Endothelial cell of umbilical vein (primary cell): ENCODE data around the gene GRID1. TPM values are rescaled to one million over a fixed set of nuclear protein-coding genes. Genes with fewer than 3 reads are reported as not detected.

ENCODE experiments used
- BruUV-seq: library from RNA; stranded (reverse); fragments of 400-500 nt; replicated peaks from 2 replicates; lab custom pipeline; 2021; lab: Mats Ljungman, UMichigan
- CTCF ChIA-PET: fragments of 300-600, 350-600 bp; sonication (Branson Sonifier 250); formaldehyde crosslinking; loops from one replicate; lab custom pipeline; 2021; ENCODE audit warnings: antibody characterized with exemption, inconsistent platforms; lab: Charles Lee
- POLR2A ChIA-PET: fragments of 300-600, 350-600 bp; sonication (Branson Sonifier 250); formaldehyde crosslinking; loops from one replicate; lab custom pipeline; 2021; ENCODE audit warnings: antibody characterized with exemption, inconsistent platforms; lab: Charles Lee
- DNase-seq: peaks from one replicate; pipeline ENCODE4 v3.0.0-alpha.2; 2011; ENCODE audit warnings: low read depth, low spot score
- FAIRE-seq: peaks from 2 replicates; lab custom pipeline; 2011; peaks lifted over from hg19 to GRCh38; lab: Jason Lieb, UNC
- H2AFZ ChIP-seq: 2 replicates; pipeline ENCODE4 v1.6.0; 2012; ENCODE audit warnings: low read depth, low read length, control low read depth, inconsistent platforms
- H3K27ac ChIP-seq: 2 replicates; pipeline ENCODE4 v1.5.1; 2011; ENCODE audit warnings: low read depth, mild to moderate bottlenecking, control low read depth, low read length, moderate library complexity; ENCODE audit not compliant: insufficient read depth
- H3K27me3 ChIP-seq, 2 experiments: 2 replicates each; pipeline versions ENCODE4 v1.6.0 to v1.6.1; 2011; ENCODE audit warnings: low read length in 2 of 2, mixed read lengths in 1 of 2; ENCODE audit not compliant: control insufficient read depth in 2 of 2, insufficient read depth in 2 of 2
- H3K36me3 ChIP-seq, 2 experiments: 2 replicates in 1 of 2; 3 replicates in 1 of 2; pipeline ENCODE4 v1.5.1; 2011; ENCODE audit warnings: low read length in 2 of 2, mild to moderate bottlenecking in 1 of 2, moderate library complexity in 1 of 2; ENCODE audit not compliant: control insufficient read depth in 2 of 2, insufficient read depth in 2 of 2; ENCODE audit errors: extremely low read depth in 1 of 2
- H3K4me1 ChIP-seq: 3 replicates; pipeline ENCODE4 v1.5.1; 2011; ENCODE audit warnings: mild to moderate bottlenecking, low read length; ENCODE audit not compliant: control insufficient read depth, insufficient read depth; ENCODE audit errors: extremely low read depth
- H3K4me2 ChIP-seq: 2 replicates; pipeline ENCODE4 v1.6.1; 2011; ENCODE audit warnings: low read length, control low read depth, mixed read lengths; ENCODE audit not compliant: insufficient read depth
- H3K4me3 ChIP-seq, 3 experiments: fragments of 200-600 bp in 1 of 3; sonication (generic), shearing (Covaris generic) in 1 of 3; replicated peaks in 1 of 3; 2 replicates each; pipeline ENCODE4 v1.5.1; 2011 to 2016; ENCODE audit warnings: control low read depth in 3 of 3, low read length in 3 of 3, mild to moderate bottlenecking in 2 of 3, inconsistent platforms in 1 of 3, low read depth in 1 of 3, moderate library complexity in 1 of 3; ENCODE audit not compliant: insufficient read depth in 1 of 3
- H3K79me2 ChIP-seq: 2 replicates; pipeline ENCODE4 v1.6.0; 2012; ENCODE audit warnings: low read length, inconsistent platforms; ENCODE audit not compliant: control insufficient read depth, insufficient read depth
- H3K9ac ChIP-seq: replicated peaks from 2 replicates; pipeline ENCODE3; 2011; ENCODE audit warnings: low read length, control low read depth; ENCODE audit not compliant: insufficient read depth; ENCODE audit errors: extremely low read depth
- H3K9me1 ChIP-seq: replicated peaks from 3 replicates; pipeline ENCODE4 v1.6.0; 2011; ENCODE audit warnings: mild to moderate bottlenecking, low read length; ENCODE audit not compliant: control insufficient read depth, insufficient read depth; ENCODE audit errors: extremely low read depth
- H3K9me3 ChIP-seq: replicated peaks from 2 replicates; pipeline ENCODE4 v1.5.1; 2012; ENCODE audit warnings: low read length, inconsistent platforms; ENCODE audit not compliant: control insufficient read depth, insufficient read depth
- H4K20me1 ChIP-seq: replicated peaks from 2 replicates; pipeline ENCODE3; 2011; ENCODE audit warnings: mild to moderate bottlenecking, low read length; ENCODE audit not compliant: control insufficient read depth, insufficient read depth; ENCODE audit errors: extremely low read depth
- EZH2 ChIP-seq: IDR thresholded peaks from 2 replicates; pipeline ENCODE4 v1.6.1; 2012; ENCODE audit warnings: borderline replicate concordance, low read depth, mild to moderate bottlenecking, moderate library complexity, low read length, inconsistent platforms; ENCODE audit not compliant: severe bottlenecking
- FOS ChIP-seq: IDR thresholded peaks from 2 replicates; pipeline ENCODE4 v1.6.1; 2011; ENCODE audit warnings: mild to moderate bottlenecking, low read length, moderate library complexity, borderline replicate concordance; ENCODE audit not compliant: insufficient read depth
- GATA2 ChIP-seq: IDR thresholded peaks from 2 replicates; pipeline ENCODE4 v1.7.0; 2011; ENCODE audit warnings: low read depth, mild to moderate bottlenecking, moderate library complexity, mixed read lengths, low read length; ENCODE audit not compliant: insufficient read length, insufficient read depth
- JUN ChIP-seq: IDR thresholded peaks from 2 replicates; pipeline ENCODE4 v1.6.1; 2011; ENCODE audit warnings: borderline replicate concordance, low read depth; ENCODE audit not compliant: insufficient read length, insufficient read depth
- MYC ChIP-seq: IDR thresholded peaks from one replicate; pipeline ENCODE4 v1.6.1; 2011; ENCODE audit warnings: mild to moderate bottlenecking, low read depth, low read length
- POLR2A ChIP-seq: IDR thresholded peaks from 2 replicates; pipeline ENCODE4 v1.6.1; 2012; ENCODE audit warnings: low read depth, mild to moderate bottlenecking, control low read depth, low read length
- POLR2AphosphoS5 ChIP-seq: IDR thresholded peaks from 2 replicates; pipeline ENCODE4 v1.6.1; 2012; ENCODE audit warnings: low read depth, mild to moderate bottlenecking, control low read depth, low read length, moderate library complexity; ENCODE audit not compliant: insufficient read depth
- dilution Hi-C: fragments of 300-500 bp; cut with MboI; formaldehyde crosslinking; loops from one replicate; pipeline ENCODE4 v1.15.0; 2019; ENCODE audit warnings: low sequenced_read_pairs; ENCODE audit not compliant: extremely low pct_ligation_motif_present
- intact Hi-C: fragments of 100-400 bp; cut with micrococcal nuclease; formaldehyde crosslinking; loops from one replicate; pipeline ENCODE4 v1.10.0; 2022
- polyA plus RNA-seq, 4 experiments: library from polyadenylated mRNA; depleted of rRNA in 3 of 4; stranded (reverse) in 3 of 4; unstranded in 1 of 4; fragments of >200 nt; gene quantifications; 2 replicates each; pipeline versions ENCODE4 v1.2.1 to v1.2.3, GENCODE V29; 2011 to 2012; ENCODE audit warnings: missing spikeins in 1 of 4
- total RNA-seq: library from RNA; stranded (reverse); gene quantifications from 2 replicates; pipeline ENCODE4 v1.2.3, GENCODE V29; 2021
- TF ChIP-seq, protein P1 (sequence below): IDR thresholded peaks from 2 replicates; pipeline ENCODE4 v1.6.1; 2011; ENCODE audit not compliant: insufficient read depth, insufficient read length
- TF ChIP-seq, protein P2 (sequence below), 2 donors: IDR thresholded peaks; 1 replicate in 1 of 2; 2 replicates in 1 of 2; pipeline ENCODE4 v1.5.1; 2011; ENCODE audit warnings: low read length in 2 of 2, mild to moderate bottlenecking in 2 of 2, moderate library complexity in 2 of 2, control low read depth in 1 of 2, inconsistent platforms in 1 of 2, low read depth in 1 of 2; ENCODE audit not compliant: insufficient read depth in 1 of 2; ENCODE audit errors: extremely low read depth in 1 of 2

The GRID1 gene
- total and polyA plus RNA-seq, 2 donors (not counting 3 experiments of a cell fraction or from before 2014, with no cell fraction given): not detected

DNA sequence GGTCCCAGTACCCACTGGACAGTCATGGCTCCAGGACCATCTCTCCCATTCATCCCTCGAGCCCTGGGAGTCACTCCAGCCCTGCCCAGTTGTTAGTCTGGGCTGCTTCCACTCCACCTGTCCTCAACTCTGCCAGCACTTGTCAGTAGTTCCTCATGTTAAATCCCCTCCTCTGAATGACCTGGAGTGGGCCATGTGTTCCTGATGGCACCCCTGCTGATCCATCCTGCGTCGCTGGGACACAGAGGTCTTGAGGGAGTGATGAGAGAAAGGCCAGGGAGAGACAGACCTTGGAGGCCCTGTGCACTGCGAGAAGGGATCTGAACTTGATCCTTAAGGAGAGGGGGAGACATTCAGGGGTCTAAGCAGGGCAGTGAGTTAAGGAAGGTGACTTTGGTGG, 174.9 kb downstream of the GRID1 start:
- Histone ChIP-seq H3K4me3 (no peak overlapping the region), H3K4me1 (no peaks in the 10 kb centered on the region), H3K4me2 (no peak overlapping the region), H3K9me3 (no peaks in the 10 kb centered on the region), H3K9me1 (no peaks in the 10 kb centered on the region), H3K79me2 (no peaks in the 10 kb centered on the region), H3K27me3 (no peaks in the 10 kb centered on the region), H3K9ac (no peak overlapping the region), H3K27ac (no peak overlapping the region), H3K36me3 (no peaks in the 10 kb centered on the region), H2AFZ (no peak overlapping the region), H4K20me1 (no peaks in the 10 kb centered on the region)
- dilution Hi-C loops: no loop called here
- FAIRE-seq: no peak
- no peak for DNase-seq
- CTCF ChIA-PET: no interaction called here
- intact Hi-C loops: no loop called here
- POLR2A ChIA-PET: no interaction called here
- BruUV-seq: no TSS peak
- TF ChIP-seq FOS (no peak), POLR2AphosphoS5 (no peak), MYC (no peak), GATA2 (no peak), JUN (no peak), POLR2A (no peak), EZH2 (no peak)
- TF ChIP-seq, protein P1, sequence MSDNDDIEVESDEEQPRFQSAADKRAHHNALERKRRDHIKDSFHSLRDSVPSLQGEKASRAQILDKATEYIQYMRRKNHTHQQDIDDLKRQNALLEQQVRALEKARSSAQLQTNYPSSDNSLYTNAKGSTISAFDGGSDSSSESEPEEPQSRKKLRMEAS: no peak
- TF ChIP-seq, protein P2, sequence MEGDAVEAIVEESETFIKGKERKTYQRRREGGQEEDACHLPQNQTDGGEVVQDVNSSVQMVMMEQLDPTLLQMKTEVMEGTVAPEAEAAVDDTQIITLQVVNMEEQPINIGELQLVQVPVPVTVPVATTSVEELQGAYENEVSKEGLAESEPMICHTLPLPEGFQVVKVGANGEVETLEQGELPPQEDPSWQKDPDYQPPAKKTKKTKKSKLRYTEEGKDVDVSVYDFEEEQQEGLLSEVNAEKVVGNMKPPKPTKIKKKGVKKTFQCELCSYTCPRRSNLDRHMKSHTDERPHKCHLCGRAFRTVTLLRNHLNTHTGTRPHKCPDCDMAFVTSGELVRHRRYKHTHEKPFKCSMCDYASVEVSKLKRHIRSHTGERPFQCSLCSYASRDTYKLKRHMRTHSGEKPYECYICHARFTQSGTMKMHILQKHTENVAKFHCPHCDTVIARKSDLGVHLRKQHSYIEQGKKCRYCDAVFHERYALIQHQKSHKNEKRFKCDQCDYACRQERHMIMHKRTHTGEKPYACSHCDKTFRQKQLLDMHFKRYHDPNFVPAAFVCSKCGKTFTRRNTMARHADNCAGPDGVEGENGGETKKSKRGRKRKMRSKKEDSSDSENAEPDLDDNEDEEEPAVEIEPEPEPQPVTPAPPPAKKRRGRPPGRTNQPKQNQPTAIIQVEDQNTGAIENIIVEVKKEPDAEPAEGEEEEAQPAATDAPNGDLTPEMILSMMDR (IDR thresholded peaks at IDR 0.05; ENCODE audit: extremely low read depth in 1 of 2, insufficient read depth in 1 of 2, low read depth in 1 of 2, low read length in 2 of 2): no peak
